ENCODE results near the gene SDHC. TPM values are rescaled to one million over a fixed set of nuclear protein-coding genes. Genes with fewer than 3 reads are reported as not detected.
"Not testable (repeated sequence)": the region's sequence is repeated elsewhere in the genome, so short reads cannot be mapped to it uniquely, and the experiment has no call there.

The SDHC gene
- total and polyA plus RNA-seq, 9 donors, result 12.6 to 327 (median 126) TPM

- Histone ChIP-seq H3K4me3 (no peak overlapping the region), H3K9me3 (no peaks in the 10 kb centered on the region), H3K27ac (no peak overlapping the region), H3K27me3 (no peaks in the 10 kb centered on the region), H3K4me1 (ENCODE audit: insufficient read depth) (no peaks in the 10 kb centered on the region), H3K36me3 (no peaks in the 10 kb centered on the region)
- intact Hi-C loops (cut with DNase I), result loop anchor here (5.0 to 10.0 kb wide), 4 partner anchors 77 to 189 kb away; partner anchors contain the start of genes ADAMTS4 (in 2 of the 4), APOA2 (in 2 of the 4), TOMM40L (in 2 of the 4) and MPZ (in 1 of the 4)
- 49 to 51% (median 51%) methylated on average over 6 of the region's 6 CpGs for WGBS, 3 donors
- TF ChIP-seq POLR2A (IDR thresholded peaks at IDR 0.05), result no peak
- TF ChIP-seq, protein P1, sequence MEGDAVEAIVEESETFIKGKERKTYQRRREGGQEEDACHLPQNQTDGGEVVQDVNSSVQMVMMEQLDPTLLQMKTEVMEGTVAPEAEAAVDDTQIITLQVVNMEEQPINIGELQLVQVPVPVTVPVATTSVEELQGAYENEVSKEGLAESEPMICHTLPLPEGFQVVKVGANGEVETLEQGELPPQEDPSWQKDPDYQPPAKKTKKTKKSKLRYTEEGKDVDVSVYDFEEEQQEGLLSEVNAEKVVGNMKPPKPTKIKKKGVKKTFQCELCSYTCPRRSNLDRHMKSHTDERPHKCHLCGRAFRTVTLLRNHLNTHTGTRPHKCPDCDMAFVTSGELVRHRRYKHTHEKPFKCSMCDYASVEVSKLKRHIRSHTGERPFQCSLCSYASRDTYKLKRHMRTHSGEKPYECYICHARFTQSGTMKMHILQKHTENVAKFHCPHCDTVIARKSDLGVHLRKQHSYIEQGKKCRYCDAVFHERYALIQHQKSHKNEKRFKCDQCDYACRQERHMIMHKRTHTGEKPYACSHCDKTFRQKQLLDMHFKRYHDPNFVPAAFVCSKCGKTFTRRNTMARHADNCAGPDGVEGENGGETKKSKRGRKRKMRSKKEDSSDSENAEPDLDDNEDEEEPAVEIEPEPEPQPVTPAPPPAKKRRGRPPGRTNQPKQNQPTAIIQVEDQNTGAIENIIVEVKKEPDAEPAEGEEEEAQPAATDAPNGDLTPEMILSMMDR (IDR thresholded peaks at IDR 0.05), result no peak
- TF ChIP-seq EP300 (IDR thresholded peaks at IDR 0.05), result no peak
- no peak for DNase-seq
Observed at GRCh38 chr1:161381707-161382106, 67.5 kb downstream of the SDHC start.

DNA sequence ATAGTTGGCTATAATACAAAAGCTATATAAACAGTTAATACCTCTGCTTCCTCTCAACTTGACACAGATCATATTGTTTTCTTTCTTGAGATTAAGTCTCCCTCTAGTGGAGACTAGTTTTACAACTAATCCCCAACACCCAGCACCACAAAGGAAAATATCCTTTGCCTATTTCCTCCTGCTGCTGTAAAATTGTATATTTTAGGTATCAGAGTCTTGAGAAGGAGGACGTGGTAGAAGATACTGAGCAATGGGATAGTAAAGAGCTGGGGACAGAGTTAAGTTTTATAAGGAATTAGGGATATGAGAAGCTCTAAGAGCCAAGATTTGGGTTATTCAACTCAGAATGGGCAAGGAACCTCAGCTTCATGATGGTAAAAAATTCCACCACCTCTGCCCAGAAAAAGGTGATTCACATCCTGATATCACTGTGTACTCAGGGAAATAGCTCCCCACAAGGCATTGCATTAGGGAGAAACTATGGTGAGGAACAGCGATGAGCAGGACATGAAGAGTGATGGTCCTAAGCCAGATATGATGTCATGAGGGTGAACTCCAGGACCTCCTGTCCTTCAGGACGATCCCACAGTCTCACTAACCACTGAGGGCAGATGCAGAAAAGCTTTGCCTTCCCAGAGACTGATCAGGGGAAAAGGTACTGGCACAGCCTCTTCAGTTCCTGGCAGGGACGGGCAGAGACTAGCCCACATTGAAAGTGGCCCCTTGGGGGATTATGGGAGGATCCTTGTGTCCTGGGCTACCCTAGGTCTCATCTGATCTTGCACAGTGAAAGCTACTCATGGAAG, 68.2 kb downstream of the SDHC start:
- H3K4me1 ChIP-seq (ENCODE audit: insufficient read depth), result no peaks in the 10 kb centered on the region
- 14 to 18% (median 18%) methylated on average over 4 of the region's 4 CpGs for WGBS, 3 donors
- no peaks in the 10 kb centered on the region for H3K27me3 ChIP-seq
- intact Hi-C loops (cut with DNase I), result loop anchor here (5.0 to 10.0 kb wide), 4 partner anchors 78 to 190 kb away; partner anchors contain the start of genes ADAMTS4 (in 2 of the 4), APOA2 (in 2 of the 4), TOMM40L (in 2 of the 4) and MPZ (in 1 of the 4)
- H3K9me3 ChIP-seq, result no peaks in the 10 kb centered on the region
- no peaks in the 10 kb centered on the region for H3K36me3 ChIP-seq
- TF ChIP-seq, protein P1 (IDR thresholded peaks at IDR 0.05), result peak in 2 of 3 donors; percentile 61 to 70
- TF ChIP-seq EP300 (IDR thresholded peaks at IDR 0.05), result no peak
- no peak for TF ChIP-seq POLR2A (IDR thresholded peaks at IDR 0.05)
- peak in 1 of 5 donors; percentile 45 for DNase-seq
- H3K4me3 ChIP-seq, result no peak overlapping the region
- H3K27ac ChIP-seq, result no peak overlapping the region

DNA sequence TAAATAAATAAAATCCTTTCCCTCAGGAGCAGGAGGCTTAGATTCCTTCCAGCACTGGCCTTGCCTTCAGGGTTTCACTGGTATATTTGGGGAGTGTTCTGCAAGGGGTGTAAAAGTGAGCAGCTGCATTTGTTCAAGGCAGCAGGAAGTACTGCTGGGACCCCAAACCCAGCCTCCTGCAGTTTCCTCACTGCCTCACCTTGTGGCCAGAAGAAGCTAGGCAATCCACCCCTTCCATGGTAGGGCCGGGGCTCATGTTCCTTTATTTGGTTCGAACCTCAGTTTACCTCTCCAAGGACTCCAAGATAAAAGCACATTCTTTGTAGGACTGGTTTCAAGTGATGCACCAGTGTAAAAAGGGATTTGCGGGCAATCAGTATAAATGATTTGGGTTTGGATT, 74.5 kb downstream of the SDHC start:
- Histone ChIP-seq H3K4me1 (ENCODE audit: insufficient read depth) (no peaks in the 10 kb centered on the region), H3K9me3 (no peaks in the 10 kb centered on the region), H3K36me3 (no peaks in the 10 kb centered on the region), H3K4me3 (no peak overlapping the region), H3K27me3 (no peaks in the 10 kb centered on the region), H3K27ac (no peak overlapping the region)
- DNase-seq, result no peak
- TF ChIP-seq EP300 (IDR thresholded peaks at IDR 0.05) (no peak), POLR2A (IDR thresholded peaks at IDR 0.05) (no peak)
- TF ChIP-seq, protein P1 (IDR thresholded peaks at IDR 0.05), result no peak
- WGBS, 3 donors, result 92 to 98% (median 96%) methylated on average over 3 of the region's 3 CpGs
- intact Hi-C loops (cut with DNase I), result loop anchor here in 3 of 4 donors (5.0 to 10.0 kb wide), 4 partner anchors 84 to 1291 kb away; partner anchors contain the start of genes ADAMTS4 (in 2 of the 3), APOA2 (in 2 of the 3), TOMM40L (in 2 of the 3) and IGSF8 (in 1 of the 3)

DNA sequence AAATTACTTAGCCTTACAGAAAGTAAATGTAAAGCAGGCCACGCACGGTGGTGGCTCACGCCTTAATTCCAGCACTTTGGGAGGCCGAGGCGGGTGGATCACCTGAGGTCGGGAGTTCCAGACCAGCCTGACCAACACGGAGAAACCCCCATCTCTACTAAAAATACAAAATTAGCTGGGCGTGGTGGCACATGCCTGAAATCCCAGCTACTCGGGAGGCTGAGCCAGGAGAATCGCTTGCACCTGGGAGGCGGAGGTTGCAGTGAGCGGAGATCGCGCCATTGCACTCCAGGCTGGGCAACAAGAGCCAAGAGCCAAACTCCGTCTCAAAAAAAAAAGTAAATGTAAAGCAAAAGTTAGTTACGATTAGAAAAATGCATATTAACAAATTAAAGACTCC, 75.0 kb downstream of the SDHC start:
- peak overlapping the region; percentile 54 for H3K4me3 ChIP-seq
- not testable (repeated sequence) for H3K9me3 ChIP-seq; H3K4me1 ChIP-seq (ENCODE audit: insufficient read depth); H3K36me3 ChIP-seq; H3K27me3 ChIP-seq
- intact Hi-C loops (cut with DNase I), result loop anchor here in 3 of 4 donors (5.0 to 10.0 kb wide), 4 partner anchors 84 to 1292 kb away; partner anchors contain the start of genes ADAMTS4 (in 2 of the 3), APOA2 (in 2 of the 3), TOMM40L (in 2 of the 3) and IGSF8 (in 1 of the 3)
- peak overlapping the region in 1 of 2 donors; percentile 74 for H3K27ac ChIP-seq
- DNase-seq, result peak in 4 of 5 donors; percentile 41 to 57 (median 52)
- WGBS, 3 donors, result 65 to 77% (median 70%) methylated on average over 16 of the region's 16 CpGs

Measured in ovary (tissue), 9 donors.